ENCODE data around the gene AGBL4.
A peak's percentile ranks its signal among the peaks of the same experiment; 100 is the strongest.

The AGBL4 gene

GRCh38 chr1:48977273-48977672 is 1046.5 kb downstream of the AGBL4 start:
- no peak overlapping the region for H3K4me3 ChIP-seq (replicated peaks; ENCODE audit: low read depth, low read length)
- no peak for TF ChIP-seq CTCF (IDR thresholded peaks at IDR 0.05; ENCODE audit: low read length, missing control alignments)
- no peak for DNase-seq (ENCODE audit: low read depth)

GRCh38 chr1:48969971-48970370 is 1053.8 kb downstream of the AGBL4 start:
- no peak overlapping the region for H3K4me3 ChIP-seq (replicated peaks; ENCODE audit: low read depth, low read length)
- TF ChIP-seq CTCF (IDR thresholded peaks at IDR 0.05; ENCODE audit: low read length, missing control alignments) = no peak
- DNase-seq (ENCODE audit: low read depth) = no peak

GRCh38 chr1:48967318-48967717 is 1056.4 kb downstream of the AGBL4 start:
- H3K4me3 ChIP-seq (replicated peaks; ENCODE audit: low read depth, low read length) = no peak overlapping the region
- DNase-seq (ENCODE audit: low read depth) = no peak
- TF ChIP-seq CTCF (IDR thresholded peaks at IDR 0.05; ENCODE audit: low read length, missing control alignments) = no peak

- no peak overlapping the region for H3K4me3 ChIP-seq (replicated peaks; ENCODE audit: low read depth, low read length)
- DNase-seq (ENCODE audit: low read depth) = peak; percentile 2
- TF ChIP-seq CTCF (IDR thresholded peaks at IDR 0.05; ENCODE audit: low read length, missing control alignments) = no peak
Measured at GRCh38 chr1:48966583-48966982, 1057.2 kb downstream of the AGBL4 start.

- TF ChIP-seq CTCF (IDR thresholded peaks at IDR 0.05; ENCODE audit: low read length, missing control alignments) = no peak
- DNase-seq (ENCODE audit: low read depth) = no peak
- no peak overlapping the region for H3K4me3 ChIP-seq (replicated peaks; ENCODE audit: low read depth, low read length)
Measured at GRCh38 chr1:48960320-48960719, 1063.4 kb downstream of the AGBL4 start.

GRCh38 chr1:48955774-48956173 is 1068.0 kb downstream of the AGBL4 start:
- H3K4me3 ChIP-seq (replicated peaks; ENCODE audit: low read depth, low read length) = no peak overlapping the region
- no peak for DNase-seq (ENCODE audit: low read depth)
- TF ChIP-seq CTCF (IDR thresholded peaks at IDR 0.05; ENCODE audit: low read length, missing control alignments) = no peak

- no peak for TF ChIP-seq CTCF (IDR thresholded peaks at IDR 0.05; ENCODE audit: low read length, missing control alignments)
- DNase-seq (ENCODE audit: low read depth) = no peak
- H3K4me3 ChIP-seq (replicated peaks; ENCODE audit: low read depth, low read length) = no peak overlapping the region
Measured at GRCh38 chr1:48953617-48954016, 1070.1 kb downstream of the AGBL4 start.
